Lung (tissue), 12 donors: Measurements from ENCODE around the gene LITAF. TPM values are rescaled to one million over a fixed set of nuclear protein-coding genes. Genes with fewer than 3 reads are reported as not detected.
A peak's percentile ranks its signal among the peaks of the same experiment; 100 is the strongest.

Experiments used
- ATAC-seq: fragments of 200-7000 bp; cut with Tn5 transposase; one replicate; pipeline ENCODE4 v1.9.1; 2020; ENCODE audit warnings: moderate number of reproducible peaks; ENCODE audit not compliant: insufficient read depth, low FRiP score
- DNase-seq, 3 donors: peaks; one replicate each; pipeline ENCODE4 v3.0.0-alpha.2; 2013 to 2017
- H3K27ac ChIP-seq, 2 donors: one replicate each; pipeline ENCODE4 v1.5.1; 2013; ENCODE audit warnings: mild to moderate bottlenecking in 2 of 2, moderate library complexity in 2 of 2, control low read depth in 1 of 2, inconsistent platforms in 1 of 2, low read depth in 1 of 2, low read length in 1 of 2
- H3K27me3 ChIP-seq, 3 donors: one replicate each; pipeline ENCODE4 v1.5.1; 2013; ENCODE audit warnings: low read length in 2 of 3; ENCODE audit not compliant: control insufficient read depth in 3 of 3, insufficient read depth in 3 of 3
- H3K36me3 ChIP-seq, 4 donors: one replicate each; pipeline ENCODE4 v1.5.1; 2013; ENCODE audit warnings: low read length in 4 of 4, mild to moderate bottlenecking in 1 of 4, moderate library complexity in 1 of 4; ENCODE audit not compliant: control insufficient read depth in 4 of 4, insufficient read depth in 4 of 4
- H3K4me1 ChIP-seq, 5 donors: one replicate each; pipeline ENCODE4 v1.5.1; 2013; ENCODE audit warnings: low read length in 5 of 5, mild to moderate bottlenecking in 2 of 5, moderate library complexity in 1 of 5; ENCODE audit not compliant: control insufficient read depth in 5 of 5, insufficient read depth in 5 of 5
- H3K4me3 ChIP-seq: one replicate; pipeline ENCODE4 v1.5.1; 2013; ENCODE audit warnings: mild to moderate bottlenecking, control low read depth, moderate library complexity
- H3K9ac ChIP-seq, 2 donors: one replicate each; pipeline ENCODE4 v1.5.1; 2013; ENCODE audit warnings: low read length in 2 of 2, control low read depth in 1 of 2; ENCODE audit not compliant: insufficient read depth in 1 of 2
- H3K9me3 ChIP-seq, 4 donors: one replicate each; pipeline ENCODE4 v1.5.1; 2013; ENCODE audit warnings: low read length in 3 of 4, mild to moderate bottlenecking in 1 of 4, moderate library complexity in 1 of 4; ENCODE audit not compliant: control insufficient read depth in 4 of 4, insufficient read depth in 3 of 4
- WGBS, 2 donors: extraction: QIAGEN DNeasy Blood & Tissue Kit; methylation state at CpG; one replicate each; pipeline ENCODE4 v1.1.7; 2013; 5-methylcytosine and 5-hydroxymethylcytosine counted together
- polyA plus RNA-seq, 2 donors: library from polyadenylated mRNA; stranded (reverse); fragments of 200-250 nt; gene quantifications; one replicate each; pipeline ENCODE4 v1.2.1, GENCODE V29; 2013
- total RNA-seq, 2 donors: library from RNA; depleted of rRNA in 1 of 2; stranded (reverse); fragments of >200 nt in 1 of 2; gene quantifications; one replicate each; pipeline ENCODE4 v1.2.1, GENCODE V29; 2014 to 2021
- TF ChIP-seq, protein P1 (sequence below): IDR thresholded peaks from 2 replicates; pipeline ENCODE4 v1.5.1; 2012; ENCODE audit warnings: mild to moderate bottlenecking; ENCODE audit errors: control extremely low read depth, extremely low read depth
- donor health status: control.
- donor health status: control.
- donor health status: Bipolar disorder and iron deficiency.
- donor health status: healthy.
- donor health status: DM: yes; HTN: yes; CAD: no.

The LITAF gene
- total and polyA plus RNA-seq, 4 donors = 66.4 to 406 (median 146) TPM

DNA sequence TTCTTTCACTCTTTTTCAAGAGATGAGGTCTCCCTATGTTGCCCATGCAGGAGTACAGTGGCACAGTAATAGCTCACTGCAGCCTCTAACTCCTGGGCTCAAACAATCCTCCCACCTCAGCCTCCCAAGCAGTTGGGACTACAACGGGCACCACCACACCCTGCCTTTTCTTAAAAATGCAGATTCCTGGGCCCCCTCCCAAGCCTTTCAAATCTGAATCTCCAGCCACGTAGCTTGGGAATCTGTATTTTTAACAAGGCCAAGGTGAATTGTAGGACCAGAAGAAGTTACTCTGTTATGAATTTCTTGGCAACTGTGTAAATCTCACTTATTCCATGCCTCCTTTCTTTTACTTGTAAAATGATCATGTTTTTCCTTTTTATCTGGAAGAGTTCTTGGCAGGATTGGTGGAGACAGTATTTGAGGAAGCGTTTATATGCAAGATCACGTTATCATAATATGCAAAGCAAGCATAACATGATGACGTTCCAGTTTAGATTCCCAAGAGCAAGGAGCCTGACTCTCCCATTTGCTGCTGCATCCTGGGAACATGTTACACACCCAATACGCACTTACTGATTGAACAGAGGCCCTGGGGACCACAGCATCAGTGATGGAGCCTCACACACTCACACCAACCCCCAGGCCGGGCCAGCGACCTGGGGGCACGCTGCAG is 44.5 kb downstream of the LITAF start:
- H3K4me3 ChIP-seq = no peak overlapping the region
- H3K36me3 ChIP-seq = no peaks in the 10 kb centered on the region
- no peak overlapping the region for H3K9ac ChIP-seq
- no peaks in the 10 kb centered on the region for H3K27me3 ChIP-seq
- DNase-seq (peak in 2 of 3 donors; percentile 28 to 50), ATAC-seq (no peak)
- H3K4me1 ChIP-seq = peaks cover 0 to 5% (median 0%) of the 10 kb centered on the region in 5 donors
- H3K27ac ChIP-seq = no peak overlapping the region
- H3K9me3 ChIP-seq = peaks cover 0 to 4% (median 0%) of the 10 kb centered on the region in 4 donors
- TF ChIP-seq, protein P1, sequence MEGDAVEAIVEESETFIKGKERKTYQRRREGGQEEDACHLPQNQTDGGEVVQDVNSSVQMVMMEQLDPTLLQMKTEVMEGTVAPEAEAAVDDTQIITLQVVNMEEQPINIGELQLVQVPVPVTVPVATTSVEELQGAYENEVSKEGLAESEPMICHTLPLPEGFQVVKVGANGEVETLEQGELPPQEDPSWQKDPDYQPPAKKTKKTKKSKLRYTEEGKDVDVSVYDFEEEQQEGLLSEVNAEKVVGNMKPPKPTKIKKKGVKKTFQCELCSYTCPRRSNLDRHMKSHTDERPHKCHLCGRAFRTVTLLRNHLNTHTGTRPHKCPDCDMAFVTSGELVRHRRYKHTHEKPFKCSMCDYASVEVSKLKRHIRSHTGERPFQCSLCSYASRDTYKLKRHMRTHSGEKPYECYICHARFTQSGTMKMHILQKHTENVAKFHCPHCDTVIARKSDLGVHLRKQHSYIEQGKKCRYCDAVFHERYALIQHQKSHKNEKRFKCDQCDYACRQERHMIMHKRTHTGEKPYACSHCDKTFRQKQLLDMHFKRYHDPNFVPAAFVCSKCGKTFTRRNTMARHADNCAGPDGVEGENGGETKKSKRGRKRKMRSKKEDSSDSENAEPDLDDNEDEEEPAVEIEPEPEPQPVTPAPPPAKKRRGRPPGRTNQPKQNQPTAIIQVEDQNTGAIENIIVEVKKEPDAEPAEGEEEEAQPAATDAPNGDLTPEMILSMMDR = no peak
- 67 to 82% methylated on average over 9 of the region's 9 CpGs for WGBS, 2 donors

- Histone ChIP-seq H3K36me3 (no peaks in the 10 kb centered on the region), H3K4me1 (peaks cover 0 to 4% (median 0%) of the 10 kb centered on the region in 5 donors)
These were observed 47.1 kb downstream of the LITAF start for GRCh38 chr16:11539641-11540050.

DNA sequence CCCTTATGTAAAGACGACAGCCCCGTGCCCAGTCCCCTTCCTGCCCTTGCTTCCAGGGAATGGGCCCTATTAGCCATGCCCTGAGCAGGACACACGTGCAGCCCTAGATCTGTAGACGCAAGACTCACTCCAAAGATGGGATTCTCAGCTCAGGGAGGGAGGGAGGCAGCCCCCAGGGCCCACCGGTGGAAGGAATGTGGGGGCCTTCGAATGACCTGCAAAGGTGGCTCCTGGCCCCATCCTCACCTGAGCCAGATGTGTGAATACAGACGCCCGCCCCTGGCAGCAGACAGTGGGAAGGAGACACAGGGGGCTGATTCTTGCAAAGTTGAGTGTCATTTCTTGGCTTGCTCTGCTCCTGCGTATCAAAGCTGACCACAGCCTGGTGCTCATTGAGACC is 47.8 kb downstream of the LITAF start:
- DNase-seq = no peak
- no peaks in the 10 kb centered on the region for H3K36me3 ChIP-seq
- H3K9me3 ChIP-seq = no peaks in the 10 kb centered on the region
- H3K9ac ChIP-seq = no peak overlapping the region
- H3K27me3 ChIP-seq = no peaks in the 10 kb centered on the region
- H3K27ac ChIP-seq = no peak overlapping the region
- peaks cover 0 to 4% (median 0%) of the 10 kb centered on the region in 5 donors for H3K4me1 ChIP-seq
- TF ChIP-seq, protein P1 = no peak
- no peak for ATAC-seq
- WGBS, 2 donors = 83 to 87% methylated on average over 9 of the region's 9 CpGs
- no peak overlapping the region for H3K4me3 ChIP-seq

More at GRCh38 chr16:11539641-11540050, 47.1 kb downstream of the LITAF start:
- no peaks in the 10 kb centered on the region for H3K27me3 ChIP-seq
- no peak overlapping the region for H3K9ac ChIP-seq
- H3K9me3 ChIP-seq = no peaks in the 10 kb centered on the region
- no peak overlapping the region for H3K4me3 ChIP-seq
- no peak for ATAC-seq
- no peak overlapping the region for H3K27ac ChIP-seq
- 64 to 68% methylated on average over 4 of the region's 4 CpGs for WGBS, 2 donors
- no peak for DNase-seq
- TF ChIP-seq, protein P1 = no peak
